ENCODE measurements around the gene MAOA. TPM values are rescaled to one million over a fixed set of nuclear protein-coding genes. Genes with fewer than 3 reads are reported as not detected.

The MAOA gene
- polyA plus RNA-seq, 1 experiment = 0.10 TPM

- Histone ChIP-seq H3K36me3 (ENCODE audit: control insufficient read depth, insufficient read depth, low read length) (no peaks in the 10 kb centered on the region), H3K27me3 (ENCODE audit: control insufficient read depth, insufficient read depth, low read length) (no peaks in the 10 kb centered on the region), H3K4me3 (ENCODE audit: low read depth, low read length) (no peak overlapping the region)
- no peak for DNase-seq (ENCODE audit: low read depth)
- CTCF ChIA-PET = no interaction called here
- POLR2A ChIA-PET = no interaction called here
- no peak for TF ChIP-seq CTCF (IDR thresholded peaks at IDR 0.05; ENCODE audit: insufficient read depth, low read depth, low read length)
These were observed 29.1 kb downstream of the MAOA start for GRCh38 chrX:43685221-43685620.

- POLR2A ChIA-PET = no interaction called here
- CTCF ChIA-PET = no interaction called here
These were observed 32.5 kb downstream of the MAOA start for GRCh38 chrX:43688586-43688985.

GRCh38 chrX:43693602-43694406 lies 37.7 kb downstream of the MAOA start:
- DNase-seq (ENCODE audit: low read depth) = no peak
- Histone ChIP-seq H3K27me3 (ENCODE audit: control insufficient read depth, insufficient read depth, low read length) (no peaks in the 10 kb centered on the region), H3K4me3 (ENCODE audit: low read depth, low read length) (no peak overlapping the region), H3K36me3 (ENCODE audit: control insufficient read depth, insufficient read depth, low read length) (no peaks in the 10 kb centered on the region)
- TF ChIP-seq CTCF (IDR thresholded peaks at IDR 0.05; ENCODE audit: insufficient read depth, low read depth, low read length) = no peak
- ChIA-PET CTCF (interaction anchor here (0.7 kb wide), 1 partner anchor 12 kb away, joined by 3 read pairs; no protein-coding TSS in a partner anchor), POLR2A (no interaction called here)

More at GRCh38 chrX:43688586-43688985, 32.5 kb downstream of the MAOA start:
- H3K27me3 ChIP-seq (ENCODE audit: control insufficient read depth, insufficient read depth, low read length) = no peaks in the 10 kb centered on the region
- H3K36me3 ChIP-seq (ENCODE audit: control insufficient read depth, insufficient read depth, low read length) = no peaks in the 10 kb centered on the region
- DNase-seq (ENCODE audit: low read depth) = no peak
- H3K4me3 ChIP-seq (ENCODE audit: low read depth, low read length) = no peak overlapping the region
- TF ChIP-seq CTCF (IDR thresholded peaks at IDR 0.05; ENCODE audit: insufficient read depth, low read depth, low read length) = no peak

GRCh38 chrX:43699475-43699874 lies 43.4 kb downstream of the MAOA start:
- POLR2A ChIA-PET = no interaction called here
- Histone ChIP-seq H3K36me3 (ENCODE audit: control insufficient read depth, insufficient read depth, low read length) (no peaks in the 10 kb centered on the region), H3K4me3 (ENCODE audit: low read depth, low read length) (no peak overlapping the region), H3K27me3 (ENCODE audit: control insufficient read depth, insufficient read depth, low read length) (no peaks in the 10 kb centered on the region)
- no peak for TF ChIP-seq CTCF (IDR thresholded peaks at IDR 0.05; ENCODE audit: insufficient read depth, low read depth, low read length)
- DNase-seq (ENCODE audit: low read depth) = no peak
- CTCF ChIA-PET = no interaction called here

GRCh38 chrX:43702079-43702524 lies 46.0 kb downstream of the MAOA start:
- Histone ChIP-seq H3K4me3 (ENCODE audit: low read depth, low read length) (no peak overlapping the region), H3K27me3 (ENCODE audit: control insufficient read depth, insufficient read depth, low read length) (no peaks in the 10 kb centered on the region), H3K36me3 (ENCODE audit: control insufficient read depth, insufficient read depth, low read length) (no peaks in the 10 kb centered on the region)
- TF ChIP-seq CTCF (IDR thresholded peaks at IDR 0.05; ENCODE audit: insufficient read depth, low read depth, low read length) = no peak
- POLR2A ChIA-PET = no interaction called here
- CTCF ChIA-PET = no interaction called here
- DNase-seq (ENCODE audit: low read depth) = no peak

Measured in BJ (cell line).